Neural cell (in vitro differentiated cells): ENCODE measurements around the gene ANKS3. TPM values are rescaled to one million over a fixed set of nuclear protein-coding genes. Genes with fewer than 3 reads are reported as not detected.

ENCODE experiments used
- H2AFZ ChIP-seq: fragments of 200-600, 300-800 bp; sonication (generic), shearing (Covaris generic); 2 replicates; pipeline ENCODE4 v1.6.0; 2014; ENCODE audit warnings: low read depth, mild to moderate bottlenecking, antibody characterized with exemption, low read length, moderate library complexity
- H3F3A ChIP-seq: fragments of 200-600 bp; shearing (Covaris generic); 2 replicates; pipeline ENCODE4 v1.6.1; 2016; ENCODE audit warnings: mild to moderate bottlenecking, moderate library complexity, mixed read lengths, antibody characterized with exemption, low read length; ENCODE audit not compliant: insufficient read depth, poor library complexity, severe bottlenecking
- H3K27ac ChIP-seq: fragments of 200-600, 300-800 bp; sonication (generic), shearing (Covaris generic); 2 replicates; pipeline ENCODE4 v1.5.1; 2014; ENCODE audit warnings: mild to moderate bottlenecking, low read length, moderate library complexity
- H3K27me3 ChIP-seq: fragments of 300-800, 200-600 bp; sonication (generic), shearing (Covaris generic); 2 replicates; pipeline ENCODE4 v1.6.0; 2014; ENCODE audit warnings: mild to moderate bottlenecking, low read depth, low read length, moderate library complexity; ENCODE audit not compliant: insufficient read depth
- H3K36me3 ChIP-seq: fragments of 300-800, 200-600 bp; sonication (generic), shearing (Covaris generic); 2 replicates; pipeline ENCODE4 v1.5.1; 2014; ENCODE audit warnings: mild to moderate bottlenecking, antibody characterized with exemption, low read length, moderate library complexity; ENCODE audit not compliant: insufficient read depth
- H3K4me2 ChIP-seq: fragments of 300-800, 200-600 bp; sonication (generic), shearing (Covaris generic); 2 replicates; pipeline ENCODE4 v1.6.0; 2014; ENCODE audit warnings: mild to moderate bottlenecking, low read length
- H3K4me3 ChIP-seq: fragments of 300-800, 200-600 bp; sonication (generic), shearing (Covaris generic); 2 replicates; pipeline ENCODE4 v1.5.1; 2014; ENCODE audit warnings: mild to moderate bottlenecking, low read length, moderate library complexity
- H3K79me2 ChIP-seq: fragments of 200-600 bp; shearing (Covaris generic); replicated peaks from 2 replicates; pipeline ENCODE4 v1.6.0; 2014; ENCODE audit warnings: mild to moderate bottlenecking, low read length, moderate library complexity; ENCODE audit not compliant: insufficient read depth
- H3K9ac ChIP-seq: fragments of 300-800, 200-600 bp; sonication (generic), shearing (Covaris generic); 2 replicates; pipeline ENCODE4 v1.6.1; 2016; ENCODE audit warnings: mild to moderate bottlenecking, low read length, mixed read lengths
- H3K9me2 ChIP-seq: fragments of 200-600 bp; shearing (Covaris generic); 2 replicates; pipeline ENCODE4 v1.6.1; 2016; ENCODE audit warnings: mild to moderate bottlenecking, low read length, mixed read lengths; ENCODE audit not compliant: insufficient read depth
- H3K9me3 ChIP-seq: fragments of 200-600, 300-800 bp; sonication (generic), shearing (Covaris generic); 2 replicates; pipeline ENCODE4 v1.6.1; 2016; ENCODE audit warnings: mild to moderate bottlenecking, mixed run types, low read length, moderate library complexity, mixed read lengths
- H4K20me1 ChIP-seq: fragments of 200-600 bp; shearing (Covaris generic); 2 replicates; pipeline ENCODE4 v1.6.1; 2016; ENCODE audit warnings: mild to moderate bottlenecking, mixed run types; ENCODE audit not compliant: insufficient read depth
- EP300 ChIP-seq: fragments of 450-650 bp; conservative IDR thresholded peaks from 2 replicates; pipeline ENCODE4 v1.6.1; 2014; ENCODE audit warnings: antibody characterized with exemption, mild to moderate bottlenecking, moderate library complexity; ENCODE audit not compliant: poor library complexity, severe bottlenecking
- EZH2 ChIP-seq: fragments of 200-600, 300-800 bp; shearing (Covaris generic), sonication (generic); IDR thresholded peaks from 2 replicates; pipeline ENCODE4 v1.6.1; 2014; ENCODE audit warnings: antibody characterized with exemption, low read length, borderline replicate concordance, mild to moderate bottlenecking; ENCODE audit not compliant: insufficient read depth, poor library complexity, severe bottlenecking
- MXI1 ChIP-seq: fragments of 450-650 bp; conservative IDR thresholded peaks from 2 replicates; pipeline ENCODE4 v1.6.1; 2014; ENCODE audit warnings: antibody characterized with exemption, mild to moderate bottlenecking; ENCODE audit not compliant: poor library complexity, severe bottlenecking
- POLR2AphosphoS5 ChIP-seq: IDR thresholded peaks from 2 replicates; pipeline ENCODE4 v1.6.1; 2012
- RAD21 ChIP-seq: fragments of 450-650 bp; conservative IDR thresholded peaks from 2 replicates; pipeline ENCODE4 v1.6.1; 2014; ENCODE audit warnings: antibody characterized with exemption, mild to moderate bottlenecking, moderate library complexity
- SMC3 ChIP-seq: fragments of 450-650 bp; conservative IDR thresholded peaks from 2 replicates; pipeline ENCODE4 v1.6.1; 2014; ENCODE audit warnings: antibody characterized with exemption, mild to moderate bottlenecking, moderate library complexity; ENCODE audit not compliant: poor library complexity
- TAF1 ChIP-seq: IDR thresholded peaks from 2 replicates; pipeline ENCODE4 v1.6.1; 2012; ENCODE audit warnings: low read depth
- polyA plus RNA-seq: library from polyadenylated mRNA; depleted of rRNA; stranded (reverse); fragments of >200 nt; gene quantifications from 2 replicates; pipeline ENCODE4 v1.2.3, GENCODE V29; 2014
- TF ChIP-seq, protein P1 (sequence below): IDR thresholded peaks from 2 replicates; pipeline ENCODE4 v1.6.1; 2012; ENCODE audit warnings: borderline replicate concordance
- TF ChIP-seq, protein P2 (sequence below): fragments of 450-650 bp; IDR thresholded peaks from 2 replicates; pipeline ENCODE4 v1.5.1; 2014; ENCODE audit warnings: antibody characterized with exemption, mild to moderate bottlenecking, moderate library complexity; ENCODE audit not compliant: poor library complexity, severe bottlenecking

ANKS3 gene
- polyA plus RNA-seq, 1 donor from 2014 or later, result 53.9 TPM

DNA sequence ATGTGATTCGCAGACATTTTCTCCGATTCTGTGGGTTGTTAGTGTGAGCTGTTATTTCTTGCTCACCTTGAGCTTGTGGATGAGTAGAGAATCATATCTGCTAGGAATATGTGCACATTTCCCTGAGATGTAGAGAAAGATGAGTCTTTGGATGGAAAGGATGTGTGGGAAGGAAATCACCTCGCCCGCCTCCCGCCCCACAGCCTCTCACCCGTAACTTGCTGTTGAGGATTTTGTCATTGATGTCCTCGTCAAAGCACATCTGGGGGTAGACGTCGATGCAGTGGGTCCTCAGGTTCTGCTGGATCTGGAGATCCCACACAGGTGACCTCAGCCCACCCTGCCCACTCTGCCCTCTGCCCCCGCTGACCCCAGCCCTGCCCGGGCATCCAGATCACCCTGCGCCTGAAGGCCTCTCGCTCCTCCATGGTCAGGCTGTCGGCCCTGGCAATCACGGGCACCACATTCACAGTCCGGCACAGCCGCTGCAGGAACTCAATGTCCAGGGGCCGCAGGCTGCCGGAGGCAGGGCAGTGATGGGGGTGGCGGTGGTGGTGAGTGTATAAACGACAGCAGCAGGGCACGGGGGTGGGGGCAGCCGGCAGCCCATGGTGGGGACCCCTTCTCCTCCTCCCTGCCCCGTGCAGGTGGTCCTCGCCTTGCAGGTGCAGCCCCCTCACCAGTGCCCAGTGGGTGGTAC lies 49.3 kb upstream of the ANKS3 start:
- no peak overlapping the region for H3K27ac ChIP-seq
- H3K4me2 ChIP-seq, result no peak overlapping the region
- H3K79me2 ChIP-seq, result no peaks in the 10 kb centered on the region
- H3K9me3 ChIP-seq, result no peaks in the 10 kb centered on the region
- H3K9me2 ChIP-seq, result no peaks in the 10 kb centered on the region
- no peak overlapping the region for H3K4me3 ChIP-seq
- TF ChIP-seq EZH2 (no peak), TAF1 (no peak), EP300 (no peak), SMC3 (no peak), RAD21 (no peak)
- TF ChIP-seq, protein P1, sequence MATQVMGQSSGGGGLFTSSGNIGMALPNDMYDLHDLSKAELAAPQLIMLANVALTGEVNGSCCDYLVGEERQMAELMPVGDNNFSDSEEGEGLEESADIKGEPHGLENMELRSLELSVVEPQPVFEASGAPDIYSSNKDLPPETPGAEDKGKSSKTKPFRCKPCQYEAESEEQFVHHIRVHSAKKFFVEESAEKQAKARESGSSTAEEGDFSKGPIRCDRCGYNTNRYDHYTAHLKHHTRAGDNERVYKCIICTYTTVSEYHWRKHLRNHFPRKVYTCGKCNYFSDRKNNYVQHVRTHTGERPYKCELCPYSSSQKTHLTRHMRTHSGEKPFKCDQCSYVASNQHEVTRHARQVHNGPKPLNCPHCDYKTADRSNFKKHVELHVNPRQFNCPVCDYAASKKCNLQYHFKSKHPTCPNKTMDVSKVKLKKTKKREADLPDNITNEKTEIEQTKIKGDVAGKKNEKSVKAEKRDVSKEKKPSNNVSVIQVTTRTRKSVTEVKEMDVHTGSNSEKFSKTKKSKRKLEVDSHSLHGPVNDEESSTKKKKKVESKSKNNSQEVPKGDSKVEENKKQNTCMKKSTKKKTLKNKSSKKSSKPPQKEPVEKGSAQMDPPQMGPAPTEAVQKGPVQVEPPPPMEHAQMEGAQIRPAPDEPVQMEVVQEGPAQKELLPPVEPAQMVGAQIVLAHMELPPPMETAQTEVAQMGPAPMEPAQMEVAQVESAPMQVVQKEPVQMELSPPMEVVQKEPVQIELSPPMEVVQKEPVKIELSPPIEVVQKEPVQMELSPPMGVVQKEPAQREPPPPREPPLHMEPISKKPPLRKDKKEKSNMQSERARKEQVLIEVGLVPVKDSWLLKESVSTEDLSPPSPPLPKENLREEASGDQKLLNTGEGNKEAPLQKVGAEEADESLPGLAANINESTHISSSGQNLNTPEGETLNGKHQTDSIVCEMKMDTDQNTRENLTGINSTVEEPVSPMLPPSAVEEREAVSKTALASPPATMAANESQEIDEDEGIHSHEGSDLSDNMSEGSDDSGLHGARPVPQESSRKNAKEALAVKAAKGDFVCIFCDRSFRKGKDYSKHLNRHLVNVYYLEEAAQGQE, result no peak
- H4K20me1 ChIP-seq, result no peaks in the 10 kb centered on the region
- no peak overlapping the region for H3K9ac ChIP-seq
- H3K36me3 ChIP-seq, result no peaks in the 10 kb centered on the region
- H3K27me3 ChIP-seq, result no peaks in the 10 kb centered on the region
- H2AFZ ChIP-seq, result no peak overlapping the region
- H3F3A ChIP-seq, result no peaks in the 10 kb centered on the region

DNA sequence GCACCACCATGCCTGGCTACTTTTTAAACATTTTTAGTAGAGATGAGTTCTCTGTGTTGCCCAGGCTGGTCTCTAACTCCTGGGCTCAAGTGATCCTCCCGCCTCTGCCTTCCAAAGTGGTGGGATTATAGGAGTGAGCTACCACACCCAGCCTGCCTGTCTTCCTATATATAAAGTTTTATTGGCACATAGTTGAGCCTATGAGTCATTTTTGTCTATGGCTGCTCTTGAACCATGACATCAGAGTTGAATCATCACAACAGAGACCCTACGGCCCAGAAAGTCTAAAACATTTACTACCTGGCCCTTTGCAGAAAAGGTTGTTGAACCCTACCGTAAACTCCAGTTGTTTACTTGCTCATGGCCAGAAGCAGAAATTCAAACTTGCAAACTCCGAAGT lies 46.2 kb upstream of the ANKS3 start:
- H4K20me1 ChIP-seq, result no peaks in the 10 kb centered on the region
- TF ChIP-seq POLR2AphosphoS5, result no peak
- no peak for TF ChIP-seq SMC3
- TF ChIP-seq, protein P1, result no peak
- no peak for TF ChIP-seq EZH2
- TF ChIP-seq MXI1, result no peak
- TF ChIP-seq, protein P2, sequence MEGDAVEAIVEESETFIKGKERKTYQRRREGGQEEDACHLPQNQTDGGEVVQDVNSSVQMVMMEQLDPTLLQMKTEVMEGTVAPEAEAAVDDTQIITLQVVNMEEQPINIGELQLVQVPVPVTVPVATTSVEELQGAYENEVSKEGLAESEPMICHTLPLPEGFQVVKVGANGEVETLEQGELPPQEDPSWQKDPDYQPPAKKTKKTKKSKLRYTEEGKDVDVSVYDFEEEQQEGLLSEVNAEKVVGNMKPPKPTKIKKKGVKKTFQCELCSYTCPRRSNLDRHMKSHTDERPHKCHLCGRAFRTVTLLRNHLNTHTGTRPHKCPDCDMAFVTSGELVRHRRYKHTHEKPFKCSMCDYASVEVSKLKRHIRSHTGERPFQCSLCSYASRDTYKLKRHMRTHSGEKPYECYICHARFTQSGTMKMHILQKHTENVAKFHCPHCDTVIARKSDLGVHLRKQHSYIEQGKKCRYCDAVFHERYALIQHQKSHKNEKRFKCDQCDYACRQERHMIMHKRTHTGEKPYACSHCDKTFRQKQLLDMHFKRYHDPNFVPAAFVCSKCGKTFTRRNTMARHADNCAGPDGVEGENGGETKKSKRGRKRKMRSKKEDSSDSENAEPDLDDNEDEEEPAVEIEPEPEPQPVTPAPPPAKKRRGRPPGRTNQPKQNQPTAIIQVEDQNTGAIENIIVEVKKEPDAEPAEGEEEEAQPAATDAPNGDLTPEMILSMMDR, result no peak
- TF ChIP-seq EP300, result no peak
- no peak for TF ChIP-seq RAD21
- no peak for TF ChIP-seq TAF1
- H3K27me3 ChIP-seq, result no peaks in the 10 kb centered on the region

More for the DNA sequence above, 46.2 kb upstream of the ANKS3 start:
- H3K9me2 ChIP-seq, result no peaks in the 10 kb centered on the region
- no peak overlapping the region for H3K4me3 ChIP-seq
- H3K27ac ChIP-seq, result no peak overlapping the region
- H3K9ac ChIP-seq, result no peak overlapping the region
- H3K36me3 ChIP-seq, result no peaks in the 10 kb centered on the region
- no peaks in the 10 kb centered on the region for H3F3A ChIP-seq
- no peaks in the 10 kb centered on the region for H3K79me2 ChIP-seq
- H3K9me3 ChIP-seq, result no peaks in the 10 kb centered on the region
- H2AFZ ChIP-seq, result no peak overlapping the region
- H3K4me2 ChIP-seq, result no peak overlapping the region
